ENCODE results near the gene TMEM223.
"Not testable (repeated sequence)": the region's sequence is repeated elsewhere in the genome, so short reads cannot be mapped to it uniquely, and the experiment has no call there.

TMEM223 gene, protein sequence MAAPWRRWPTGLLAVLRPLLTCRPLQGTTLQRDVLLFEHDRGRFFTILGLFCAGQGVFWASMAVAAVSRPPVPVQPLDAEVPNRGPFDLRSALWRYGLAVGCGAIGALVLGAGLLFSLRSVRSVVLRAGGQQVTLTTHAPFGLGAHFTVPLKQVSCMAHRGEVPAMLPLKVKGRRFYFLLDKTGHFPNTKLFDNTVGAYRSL

DNA sequence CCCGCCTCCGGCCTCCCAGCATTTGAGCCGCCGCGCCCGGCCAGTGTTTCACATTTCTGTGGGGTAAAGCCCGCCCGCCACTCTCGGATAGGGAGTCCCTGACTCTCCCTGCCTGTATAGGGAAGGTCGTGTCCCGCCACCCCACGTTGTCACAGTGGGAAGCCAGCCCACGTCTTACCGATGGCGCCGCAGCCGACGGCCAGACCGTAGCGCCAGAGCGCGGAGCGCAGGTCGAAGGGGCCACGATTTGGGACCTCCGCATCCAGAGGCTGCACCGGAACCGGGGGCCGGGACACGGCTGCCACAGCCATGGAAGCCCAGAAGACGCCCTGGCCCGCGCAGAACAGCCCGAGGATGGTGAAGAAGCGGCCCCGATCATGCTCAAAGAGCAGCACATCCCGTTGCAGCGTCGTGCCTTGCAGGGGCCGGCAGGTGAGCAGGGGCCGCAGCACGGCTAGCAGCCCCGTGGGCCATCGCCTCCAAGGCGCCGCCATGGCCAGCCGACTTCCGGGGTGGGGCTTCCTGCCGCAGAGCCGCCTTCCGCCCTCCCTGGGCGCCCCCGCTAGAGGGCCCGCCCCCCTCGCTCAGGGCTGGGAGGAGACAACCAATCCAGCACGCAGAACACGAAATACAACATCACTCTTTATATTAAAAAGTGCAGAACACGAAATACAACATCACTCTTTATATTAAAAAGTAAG lies at the start of gene TMEM223:
Gene TMEM223 (minus strand): TSS at position 506 of the 701 bp plus-strand sequence. CDS start 12 bp downstream, at position 494.
- H3K4me1 ChIP-seq (ENCODE audit: control insufficient read depth, insufficient read depth, low read length) = peaks cover 14% of the 10 kb centered on the region
- H3K9me3 ChIP-seq (ENCODE audit: control insufficient read depth, insufficient read depth, low read depth, low read length) = no peaks in the 10 kb centered on the region
- peaks cover 61% of the 10 kb centered on the region for H3K36me3 ChIP-seq (ENCODE audit: control insufficient read depth, insufficient read depth, low read length)
- no peaks in the 10 kb centered on the region for H3K27me3 ChIP-seq (ENCODE audit: control insufficient read depth, insufficient read depth, low read length)
- peak within 1 kb of the TSS; percentile 96 for H3K27ac ChIP-seq (ENCODE audit: low read depth, low read length)
- H3K4me3 ChIP-seq (ENCODE audit: low read depth, low read length) = peak within 1 kb of the TSS; percentile 100
- peak within 1 kb of the TSS; percentile 96 for H3K9ac ChIP-seq (ENCODE audit: low read length)

DNA sequence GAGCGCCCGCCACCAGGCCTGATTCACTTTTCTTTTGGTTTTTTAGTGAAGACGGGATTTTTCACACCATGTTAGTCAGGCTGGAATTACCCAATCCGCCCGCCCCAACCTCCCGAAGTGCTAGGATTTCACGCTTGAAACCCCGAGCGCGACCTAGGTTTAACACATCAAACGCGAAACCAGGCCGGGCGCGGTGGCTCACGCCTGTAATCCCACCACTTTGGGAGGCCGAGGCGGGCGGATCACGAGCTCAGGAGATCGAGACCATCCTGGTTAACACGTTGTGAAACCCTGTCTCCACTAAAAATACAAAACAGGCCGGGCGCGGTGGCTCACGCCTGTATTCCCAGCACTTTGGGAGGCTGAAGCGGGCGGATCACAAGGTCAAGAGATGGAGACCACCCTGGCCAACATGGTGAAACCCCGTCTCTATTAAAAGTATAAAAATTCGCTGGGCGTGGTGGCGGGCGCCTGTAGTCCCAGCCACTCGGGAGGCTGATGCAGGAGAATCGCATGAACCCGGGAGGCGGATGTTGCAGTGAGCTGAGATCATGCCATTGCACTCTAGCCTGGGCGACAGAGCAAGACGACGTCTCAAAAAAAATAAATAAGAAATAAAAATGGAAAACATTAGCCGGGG lies 49.0 kb upstream of the TMEM223 start:
- not testable (repeated sequence) for H3K27me3 ChIP-seq (ENCODE audit: control insufficient read depth, insufficient read depth, low read length); H3K4me1 ChIP-seq (ENCODE audit: control insufficient read depth, insufficient read depth, low read length); H3K9me3 ChIP-seq (ENCODE audit: control insufficient read depth, insufficient read depth, low read depth, low read length)
- Histone ChIP-seq H3K27ac (ENCODE audit: low read depth, low read length) (peak overlapping the region; percentile 69; the same call in 1 of the 2 replicates), H3K9ac (ENCODE audit: low read length) (peak overlapping the region; percentile 94), H3K4me3 (ENCODE audit: low read depth, low read length) (peak overlapping the region; percentile 83), H3K36me3 (ENCODE audit: control insufficient read depth, insufficient read depth, low read length) (peaks cover 18% of the 10 kb centered on the region)

DNA sequence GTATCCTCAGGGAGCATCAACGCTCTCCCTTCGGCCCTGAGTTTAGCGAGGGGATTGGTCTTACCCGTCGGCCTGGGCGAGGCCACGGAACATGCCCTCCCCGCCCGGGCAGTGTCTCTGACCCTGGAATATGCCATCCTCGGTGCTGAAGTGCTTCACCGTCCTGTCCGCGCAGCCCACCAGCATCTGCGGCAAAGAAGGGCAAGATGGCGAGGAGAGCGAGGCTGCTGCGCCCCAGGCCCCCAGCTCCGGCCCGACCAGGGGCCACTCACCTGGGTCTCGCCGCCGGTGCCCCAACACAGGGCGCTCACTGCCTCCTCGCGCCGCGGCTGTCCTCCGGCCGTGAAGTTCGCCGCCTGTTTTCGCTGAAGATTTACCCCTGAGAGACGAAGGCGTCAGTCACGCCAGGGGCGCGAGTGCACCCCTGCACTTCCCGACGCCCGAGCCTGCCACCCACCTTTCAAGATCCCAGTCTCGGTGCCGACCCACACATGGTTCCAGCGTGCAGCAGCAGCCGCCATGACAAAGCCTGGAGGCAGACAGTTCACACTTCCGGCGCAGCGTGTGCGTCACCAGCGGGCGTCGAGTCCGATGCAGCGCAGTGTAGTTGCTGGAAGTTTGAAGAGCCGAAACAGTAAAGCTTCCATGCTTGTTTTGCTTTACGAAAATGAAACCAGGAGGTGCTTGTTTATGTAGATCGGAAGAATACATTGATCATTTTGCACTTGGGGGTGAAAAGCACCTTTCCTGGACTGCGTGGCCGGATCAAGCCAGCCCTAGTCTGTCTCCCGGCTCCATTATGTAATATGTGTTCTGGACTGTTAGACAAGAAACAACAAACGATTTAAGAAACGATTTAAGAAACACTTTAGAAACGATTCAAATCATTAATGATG lies 47.5 kb upstream of the TMEM223 start, which contains the start of gene WDR74:
Gene WDR74 (minus strand): TSS at position 541 of the 896 bp plus-strand sequence. CDS start 20 bp downstream, at position 521.
- Histone ChIP-seq H3K27me3 (ENCODE audit: control insufficient read depth, insufficient read depth, low read length) (no peaks in the 10 kb centered on the region), H3K36me3 (ENCODE audit: control insufficient read depth, insufficient read depth, low read length) (peaks cover 33% of the 10 kb centered on the region), H3K4me3 (ENCODE audit: low read depth, low read length) (peak within 1 kb of the TSS; percentile 83), H3K27ac (ENCODE audit: low read depth, low read length) (peak within 1 kb of the TSS; percentile 69), H3K9ac (ENCODE audit: low read length) (peak within 1 kb of the TSS; percentile 94), H3K9me3 (ENCODE audit: control insufficient read depth, insufficient read depth, low read depth, low read length) (no peaks in the 10 kb centered on the region), H3K4me1 (ENCODE audit: control insufficient read depth, insufficient read depth, low read length) (peaks cover 6% of the 10 kb centered on the region; the same call in 1 of the 2 replicates)

DNA sequence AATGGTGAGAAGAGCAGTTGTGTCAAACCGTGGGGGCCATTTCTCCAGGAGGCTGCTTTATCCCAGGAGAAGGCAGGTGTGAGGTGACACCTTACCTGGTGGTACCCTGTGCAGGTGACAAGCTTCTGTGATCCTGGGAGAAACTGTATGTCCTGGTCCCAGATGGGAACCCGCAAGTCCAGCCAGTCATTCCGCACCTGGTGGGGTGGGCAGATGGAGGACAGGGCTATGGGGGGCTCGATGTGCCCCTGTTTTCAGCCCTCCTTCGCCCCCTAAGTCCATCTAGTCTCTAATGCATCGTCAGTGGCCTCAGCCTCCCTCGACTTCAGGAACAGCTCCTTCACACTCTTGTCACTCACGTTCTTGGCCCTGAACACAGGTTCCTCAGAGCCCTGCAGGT lies 43.5 kb upstream of the TMEM223 start:
- Histone ChIP-seq H3K9me3 (ENCODE audit: control insufficient read depth, insufficient read depth, low read depth, low read length) (no peaks in the 10 kb centered on the region), H3K27ac (ENCODE audit: low read depth, low read length) (no peak overlapping the region), H3K4me3 (ENCODE audit: low read depth, low read length) (no peak overlapping the region), H3K27me3 (ENCODE audit: control insufficient read depth, insufficient read depth, low read length) (no peaks in the 10 kb centered on the region), H3K36me3 (ENCODE audit: control insufficient read depth, insufficient read depth, low read length) (peaks cover 43% of the 10 kb centered on the region), H3K9ac (ENCODE audit: low read length) (no peak overlapping the region), H3K4me1 (ENCODE audit: control insufficient read depth, insufficient read depth, low read length) (peaks cover 4% of the 10 kb centered on the region; the same call in 1 of the 2 replicates)

DNA sequence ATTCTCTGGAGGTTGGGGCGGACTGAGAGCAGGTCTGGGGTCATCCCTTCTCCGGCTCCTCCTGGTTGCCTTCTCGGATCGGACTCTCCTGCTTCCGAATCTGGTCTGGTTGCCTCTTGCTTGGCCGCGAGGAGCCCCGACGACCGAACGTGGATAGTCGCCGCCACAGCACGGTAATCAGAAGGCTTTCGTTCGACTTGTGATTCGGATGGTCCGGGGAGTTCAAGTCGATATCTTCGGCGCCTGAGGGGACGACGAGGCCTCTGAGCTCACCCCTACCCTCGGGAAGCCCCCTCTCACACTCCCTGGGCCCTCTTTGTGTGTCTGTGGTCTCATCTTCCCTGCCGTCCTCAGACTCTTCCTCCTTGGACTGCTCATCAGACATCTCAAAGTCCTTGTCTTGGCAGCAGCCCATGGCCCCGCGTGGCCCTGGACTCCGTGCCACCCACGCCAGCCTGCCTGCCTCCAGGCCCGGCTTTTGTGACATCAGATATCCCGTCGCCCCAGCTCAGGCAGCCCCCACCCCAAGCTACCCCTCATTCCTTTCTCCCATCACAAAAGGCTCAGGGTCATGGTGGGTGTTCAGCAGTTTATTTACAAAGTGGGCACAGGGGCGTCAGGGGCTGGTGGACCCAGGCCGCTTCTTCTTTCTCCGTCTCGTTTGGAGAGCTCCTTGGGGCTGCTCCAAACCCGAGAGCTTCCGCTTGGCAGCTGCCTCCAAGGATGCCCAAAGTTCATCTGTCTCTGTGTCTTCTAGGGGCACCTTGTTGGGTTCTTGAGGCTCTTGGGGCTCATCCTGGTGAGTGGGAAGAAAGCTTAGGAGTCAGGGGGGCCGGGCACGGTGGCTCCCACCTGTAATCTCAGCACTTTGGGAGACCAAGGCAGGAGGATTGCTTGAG lies 40.8 kb upstream of the TMEM223 start, which contains the start of gene TEX54:
Gene TEX54 (minus strand): TSS at position 506 of the 899 bp plus-strand sequence.
- peaks cover 4% of the 10 kb centered on the region; the same call in 1 of the 2 replicates for H3K4me1 ChIP-seq (ENCODE audit: control insufficient read depth, insufficient read depth, low read length)
- H3K4me3 ChIP-seq (ENCODE audit: low read depth, low read length) = peak within 1 kb of the TSS; percentile 92
- H3K27me3 ChIP-seq (ENCODE audit: control insufficient read depth, insufficient read depth, low read length) = no peaks in the 10 kb centered on the region
- H3K27ac ChIP-seq (ENCODE audit: low read depth, low read length) = peak within 1 kb of the TSS; percentile 97
- peak within 1 kb of the TSS; percentile 97 for H3K9ac ChIP-seq (ENCODE audit: low read length)
- H3K36me3 ChIP-seq (ENCODE audit: control insufficient read depth, insufficient read depth, low read length) = peaks cover 50% of the 10 kb centered on the region
- H3K9me3 ChIP-seq (ENCODE audit: control insufficient read depth, insufficient read depth, low read depth, low read length) = no peaks in the 10 kb centered on the region

DNA sequence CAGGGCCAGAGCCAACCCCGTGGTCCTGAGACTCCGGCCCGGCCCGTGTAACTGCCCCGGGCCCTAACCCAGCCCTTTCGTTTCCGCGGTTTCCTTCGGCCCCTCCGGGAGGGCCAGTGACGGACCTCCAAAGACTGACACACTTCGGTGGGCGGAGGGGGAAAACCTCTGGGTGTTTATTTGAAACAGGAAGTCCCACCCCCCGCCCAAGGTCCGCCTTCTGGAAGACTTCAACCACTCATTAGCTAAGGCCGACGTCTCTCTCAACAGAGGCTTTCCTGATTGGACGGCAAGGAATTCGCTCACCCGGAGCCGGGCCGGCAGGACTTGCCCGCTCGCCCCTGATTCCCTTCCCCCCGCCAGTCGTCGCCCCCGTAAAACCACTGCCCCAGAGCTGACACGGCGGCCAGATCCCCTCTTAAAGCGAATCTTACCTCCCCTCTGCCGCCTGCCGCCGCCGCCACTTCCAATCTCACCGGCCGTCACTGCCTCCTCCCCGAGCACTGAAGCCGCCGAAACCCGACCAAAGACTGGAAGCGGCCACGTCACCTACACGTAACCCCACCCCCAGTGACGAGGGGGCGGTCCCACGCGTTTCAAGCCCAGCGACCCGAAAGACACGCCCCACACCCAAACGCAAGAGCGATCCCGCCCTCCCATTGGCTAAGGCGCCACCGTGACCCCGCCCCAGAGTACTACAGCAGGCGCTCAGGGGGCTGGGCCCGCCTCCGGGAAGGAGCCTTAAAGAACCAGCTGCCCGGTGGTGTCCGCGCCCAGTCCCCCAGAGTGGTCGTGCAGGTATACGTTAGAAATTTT lies 39.9 kb upstream of the TMEM223 start, which contains the start of gene STX5:
Gene STX5 (minus strand): TSS at position 532 of the 816 bp plus-strand sequence. CDS start 808 bp downstream, outside the sequence.
- H3K27ac ChIP-seq (ENCODE audit: low read depth, low read length) = peak within 1 kb of the TSS; percentile 97
- peaks cover 4% of the 10 kb centered on the region; the same call in 1 of the 2 replicates for H3K4me1 ChIP-seq (ENCODE audit: control insufficient read depth, insufficient read depth, low read length)

DNA sequence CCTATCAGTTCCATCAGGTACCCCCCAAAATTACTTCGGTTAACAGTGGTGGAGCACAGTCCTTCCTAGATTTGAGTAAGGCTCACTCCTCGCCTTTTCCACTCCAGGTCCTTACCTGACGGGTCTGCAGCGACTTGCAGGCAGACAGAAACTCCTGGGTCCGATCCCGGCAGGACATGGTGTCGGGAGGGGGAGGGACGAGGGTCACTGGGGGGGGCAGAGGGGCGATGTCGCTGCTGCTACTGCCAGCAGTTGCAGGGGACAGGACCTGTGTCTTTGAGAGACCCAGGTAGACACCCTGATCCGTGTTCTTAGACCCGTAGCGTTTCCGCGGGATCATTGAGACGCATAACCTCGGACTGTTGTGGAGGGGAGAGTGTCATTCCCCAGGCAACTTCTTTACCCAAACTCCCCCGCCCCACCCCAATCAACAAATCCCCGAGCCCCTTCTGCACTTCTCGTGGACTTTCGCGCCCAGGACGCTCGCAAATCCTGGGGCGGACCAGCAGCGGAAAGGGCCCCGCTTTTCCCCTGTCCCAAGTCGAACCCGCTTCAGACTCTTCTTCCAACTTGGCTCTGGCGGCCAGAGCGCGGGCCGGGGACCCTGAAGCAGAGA lies 39.2 kb upstream of the TMEM223 start:
- H3K4me3 ChIP-seq (ENCODE audit: low read depth, low read length) = peak overlapping the region; percentile 92
- H3K36me3 ChIP-seq (ENCODE audit: control insufficient read depth, insufficient read depth, low read length) = peaks cover 48% of the 10 kb centered on the region
- H3K4me1 ChIP-seq (ENCODE audit: control insufficient read depth, insufficient read depth, low read length) = peaks cover 4% of the 10 kb centered on the region; the same call in 1 of the 2 replicates
- no peaks in the 10 kb centered on the region for H3K27me3 ChIP-seq (ENCODE audit: control insufficient read depth, insufficient read depth, low read length)
- peak overlapping the region; percentile 97; the same call in 1 of the 2 replicates for H3K27ac ChIP-seq (ENCODE audit: low read depth, low read length)
- H3K9me3 ChIP-seq (ENCODE audit: control insufficient read depth, insufficient read depth, low read depth, low read length) = no peaks in the 10 kb centered on the region
- H3K9ac ChIP-seq (ENCODE audit: low read length) = peak overlapping the region; percentile 97

More for the DNA sequence above, 39.9 kb upstream of the TMEM223 start, which contains the start of gene STX5:
- Histone ChIP-seq H3K36me3 (ENCODE audit: control insufficient read depth, insufficient read depth, low read length) (peaks cover 53% of the 10 kb centered on the region), H3K9ac (ENCODE audit: low read length) (peak within 1 kb of the TSS; percentile 97), H3K27me3 (ENCODE audit: control insufficient read depth, insufficient read depth, low read length) (no peaks in the 10 kb centered on the region), H3K4me3 (ENCODE audit: low read depth, low read length) (peak within 1 kb of the TSS; percentile 92), H3K9me3 (ENCODE audit: control insufficient read depth, insufficient read depth, low read depth, low read length) (no peaks in the 10 kb centered on the region)

DNA sequence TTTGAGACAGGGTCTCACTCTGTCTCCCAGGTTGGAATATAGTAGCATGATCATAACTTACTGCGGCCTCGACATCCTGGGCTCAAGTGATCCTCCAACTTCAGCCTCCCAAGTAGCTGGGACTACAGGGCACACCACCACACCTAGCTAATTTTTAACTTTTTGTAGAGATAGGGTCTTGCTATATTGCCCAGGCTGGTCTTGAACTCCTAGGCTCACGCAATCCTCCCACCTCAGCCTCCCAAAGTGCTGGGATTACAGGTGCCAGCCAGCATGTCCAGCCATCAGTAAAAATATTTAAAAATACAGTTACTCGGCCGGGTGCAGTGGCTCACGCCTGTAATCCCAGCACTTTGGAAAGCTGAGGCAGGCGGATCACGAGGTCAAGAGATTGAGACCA lies 36.3 kb upstream of the TMEM223 start:
- not testable (repeated sequence) for H3K9ac ChIP-seq (ENCODE audit: low read length); H3K27me3 ChIP-seq (ENCODE audit: control insufficient read depth, insufficient read depth, low read length); H3K9me3 ChIP-seq (ENCODE audit: control insufficient read depth, insufficient read depth, low read depth, low read length); H3K4me1 ChIP-seq (ENCODE audit: control insufficient read depth, insufficient read depth, low read length); H3K27ac ChIP-seq (ENCODE audit: low read depth, low read length); H3K4me3 ChIP-seq (ENCODE audit: low read depth, low read length)
- H3K36me3 ChIP-seq (ENCODE audit: control insufficient read depth, insufficient read depth, low read length) = peaks cover 50% of the 10 kb centered on the region

DNA sequence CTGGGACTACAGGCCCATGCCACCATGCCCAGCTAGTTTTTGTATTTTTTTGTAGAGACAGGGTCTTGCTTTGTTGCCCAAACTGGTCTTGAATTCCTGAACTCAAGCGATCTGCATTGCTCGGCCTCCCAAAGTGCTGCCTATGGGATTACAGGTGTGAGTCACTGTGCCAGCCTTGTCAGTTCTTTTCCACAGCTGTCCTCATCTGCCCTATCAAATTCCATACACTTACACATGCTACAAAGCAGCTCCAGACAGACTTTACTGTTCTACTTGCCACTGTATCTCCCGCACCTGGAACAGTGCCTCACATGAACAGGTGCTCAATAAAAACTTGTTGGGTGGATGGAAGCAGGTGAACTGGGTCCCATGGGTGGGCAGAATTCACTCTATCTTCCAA lies 31.9 kb upstream of the TMEM223 start:
- no peaks in the 10 kb centered on the region for H3K27me3 ChIP-seq (ENCODE audit: control insufficient read depth, insufficient read depth, low read length)
- H3K36me3 ChIP-seq (ENCODE audit: control insufficient read depth, insufficient read depth, low read length) = peaks cover 83% of the 10 kb centered on the region
- H3K27ac ChIP-seq (ENCODE audit: low read depth, low read length) = no peak overlapping the region
- no peak overlapping the region for H3K9ac ChIP-seq (ENCODE audit: low read length)
- H3K4me3 ChIP-seq (ENCODE audit: low read depth, low read length) = no peak overlapping the region
- no peaks in the 10 kb centered on the region for H3K4me1 ChIP-seq (ENCODE audit: control insufficient read depth, insufficient read depth, low read length)
- H3K9me3 ChIP-seq (ENCODE audit: control insufficient read depth, insufficient read depth, low read depth, low read length) = no peaks in the 10 kb centered on the region
